Naive thymus-derived CD8-positive, alpha-beta T cell (primary cell): Measurements from ENCODE around the gene F10. TPM values are rescaled to one million over a fixed set of nuclear protein-coding genes. Genes with fewer than 3 reads are reported as not detected.

Experiments used
- ATAC-seq, 2 donors: fragments of 150-1000 bp; cut with Tn5 transposase in 1 of 2; sonication (Bioruptor Pico), chemical (Tn5 transposase) in 1 of 2; 1 replicate in 1 of 2; 2 replicates in 1 of 2; pipeline ENCODE4 v1.10.0; 2021; ENCODE audit warnings: mild to moderate bottlenecking in 2 of 2, moderate library complexity in 2 of 2
- POLR2A ChIA-PET: fragments of 350-600 bp; sonication (Branson Sonifier 250); formaldehyde crosslinking; loops from one replicate; lab custom pipeline; 2021; ENCODE audit warnings: antibody characterized with exemption; lab: Charles Lee
- DNase-seq, 10 donors: peaks; one replicate each; pipeline versions ENCODE4 v3.0.0 to v3.0.0-alpha.2; 2020 to 2022
- H3K27ac Mint-ChIP-seq, 10 donors: one replicate each; pipeline ENCODE4 v1.8.0; 2020 to 2022; ENCODE audit warnings: mild to moderate bottlenecking in 10 of 10, mixed read lengths in 10 of 10, moderate library complexity in 4 of 10, inconsistent platforms in 1 of 10
- H3K27me3 Mint-ChIP-seq, 5 donors: one replicate each; pipeline ENCODE4 v1.8.0; 2021 to 2022; ENCODE audit warnings: mixed read lengths in 5 of 5
- H3K36me3 Mint-ChIP-seq, 3 donors: one replicate each; pipeline ENCODE4 v1.8.0; 2020 to 2022; ENCODE audit warnings: mixed read lengths in 3 of 3, mild to moderate bottlenecking in 2 of 3, inconsistent platforms in 1 of 3
- H3K4me1 Mint-ChIP-seq, 4 donors: one replicate each; pipeline ENCODE4 v1.8.0; 2021 to 2022; ENCODE audit warnings: mixed read lengths in 4 of 4
- H3K4me3 Mint-ChIP-seq, 10 donors: one replicate each; pipeline ENCODE4 v1.8.0; 2020 to 2022; ENCODE audit warnings: mild to moderate bottlenecking in 10 of 10, mixed read lengths in 10 of 10, moderate library complexity in 6 of 10, inconsistent platforms in 1 of 10
- H3K9me3 Mint-ChIP-seq, 9 donors: one replicate each; pipeline ENCODE4 v1.8.0; 2020 to 2022; ENCODE audit warnings: mixed read lengths in 9 of 9, mild to moderate bottlenecking in 3 of 9, inconsistent platforms in 1 of 9, moderate library complexity in 1 of 9
- polyA plus RNA-seq, 3 donors: library from polyadenylated mRNA; unstranded; fragments of 300-500 nt; fragmentation: Illumina TruSeq; gene quantifications; one replicate each; pipeline ENCODE4 v1.2.3, GENCODE V29; 2021
- total RNA-seq, 8 experiments: library from RNA in 2 of 8; stranded (reverse) in 2 of 8; gene quantifications; one replicate each; pipeline ENCODE4 v1.2.3 and lab custom pipeline; 2021 to 2026

Gene F10
- total and polyA plus RNA-seq, 5 experiments from 2014 or later = not detected

- Mint-ChIP-seq H3K4me1 (peaks cover 3 to 21% (median 10%) of the 10 kb centered on the region in 4 donors), H3K27me3 (no peaks in the 10 kb centered on the region), H3K4me3 (no peak overlapping the region), H3K9me3 (peaks cover 0 to 9% (median 0%) of the 10 kb centered on the region in 9 donors), H3K36me3 (peaks cover 9 to 48% (median 20%) of the 10 kb centered on the region in 3 donors), H3K27ac (peak overlapping the region in 2 of 10 donors; percentile 26 to 37)
- no peak for ATAC-seq
- POLR2A ChIA-PET = interaction anchor here (1.3 kb wide), 1 partner anchor 10 kb away, joined by 4 read pairs; no protein-coding TSS in a partner anchor
- DNase-seq = no peak
Measured at GRCh38 chr13:113169277-113170272, 47.0 kb downstream of the F10 start.

- no peak for DNase-seq
- no peak overlapping the region for H3K4me3 Mint-ChIP-seq
- peaks cover 0 to 26% (median 5%) of the 10 kb centered on the region in 4 donors for H3K4me1 Mint-ChIP-seq
- H3K27ac Mint-ChIP-seq = peak overlapping the region in 3 of 10 donors; percentile 38 to 86 (median 72)
- H3K36me3 Mint-ChIP-seq = peaks cover 9 to 55% (median 25%) of the 10 kb centered on the region in 3 donors
- no peaks in the 10 kb centered on the region for H3K27me3 Mint-ChIP-seq
- POLR2A ChIA-PET = no interaction called here
- H3K9me3 Mint-ChIP-seq = peaks cover 0 to 9% (median 0%) of the 10 kb centered on the region in 9 donors
- no peak for ATAC-seq
Measured at GRCh38 chr13:113170511-113170910, 47.9 kb downstream of the F10 start.

GRCh38 chr13:113171250-113172125, 48.9 kb downstream of the F10 start:
- H3K27ac Mint-ChIP-seq = no peak overlapping the region
- DNase-seq (peak in 1 of 10 donors; percentile 59), ATAC-seq (no peak)
- peaks cover 5 to 32% (median 5%) of the 10 kb centered on the region in 4 donors for H3K4me1 Mint-ChIP-seq
- no peaks in the 10 kb centered on the region for H3K27me3 Mint-ChIP-seq
- H3K4me3 Mint-ChIP-seq = no peak overlapping the region
- H3K9me3 Mint-ChIP-seq = peaks cover 0 to 9% (median 0%) of the 10 kb centered on the region in 9 donors
- POLR2A ChIA-PET = no interaction called here
- peaks cover 9 to 61% (median 28%) of the 10 kb centered on the region in 3 donors for H3K36me3 Mint-ChIP-seq

- Mint-ChIP-seq H3K27ac (peak overlapping the region in 1 of 10 donors; percentile 62), H3K27me3 (no peaks in the 10 kb centered on the region), H3K4me1 (peaks cover 5 to 34% (median 6%) of the 10 kb centered on the region in 4 donors), H3K36me3 (peaks cover 9 to 66% (median 26%) of the 10 kb centered on the region in 3 donors), H3K9me3 (peaks cover 0 to 9% (median 0%) of the 10 kb centered on the region in 9 donors), H3K4me3 (no peak overlapping the region)
- ATAC-seq = no peak
- POLR2A ChIA-PET = interaction anchor here (0.5 kb wide), 1 partner anchor 697 kb away, joined by 3 read pairs; no protein-coding TSS in a partner anchor
- DNase-seq = no peak
Measured at GRCh38 chr13:113172419-113172926, 49.9 kb downstream of the F10 start.

GRCh38 chr13:113176280-113176679, 53.7 kb downstream of the F10 start:
- peaks cover 0 to 2% (median 0%) of the 10 kb centered on the region in 9 donors for H3K9me3 Mint-ChIP-seq
- H3K27me3 Mint-ChIP-seq = no peaks in the 10 kb centered on the region
- ATAC-seq = peak in 1 of 2 donors; percentile 38

GRCh38 chr13:113176822-113177221, 54.2 kb downstream of the F10 start:
- Mint-ChIP-seq H3K27ac (peak overlapping the region in 1 of 10 donors; percentile 94), H3K27me3 (no peaks in the 10 kb centered on the region), H3K9me3 (peaks cover 0 to 2% (median 0%) of the 10 kb centered on the region in 9 donors), H3K36me3 (peaks cover 0 to 76% (median 35%) of the 10 kb centered on the region in 3 donors), H3K4me1 (peaks cover 5 to 40% (median 7%) of the 10 kb centered on the region in 4 donors), H3K4me3 (no peak overlapping the region)
- POLR2A ChIA-PET = no interaction called here
- ATAC-seq (no peak), DNase-seq (no peak)

More at GRCh38 chr13:113176280-113176679, 53.7 kb downstream of the F10 start:
- peak in 1 of 10 donors; percentile 35 for DNase-seq
- peaks cover 5 to 40% (median 7%) of the 10 kb centered on the region in 4 donors for H3K4me1 Mint-ChIP-seq
- peak overlapping the region; percentile 56 to 94 (median 87) for H3K27ac Mint-ChIP-seq
- peaks cover 0 to 76% (median 37%) of the 10 kb centered on the region in 3 donors for H3K36me3 Mint-ChIP-seq
- H3K4me3 Mint-ChIP-seq = peak overlapping the region in 4 of 10 donors; percentile 17 to 59 (median 36)
- POLR2A ChIA-PET = no interaction called here

- Mint-ChIP-seq H3K27ac (peak overlapping the region in 3 of 10 donors; percentile 46 to 81 (median 61)), H3K9me3 (peaks cover 0 to 2% (median 0%) of the 10 kb centered on the region in 9 donors)
Measured at GRCh38 chr13:113178070-113178895, 55.7 kb downstream of the F10 start.

GRCh38 chr13:113178896-113179167, 56.2 kb downstream of the F10 start:
- no peak for ATAC-seq

More at GRCh38 chr13:113178070-113178895, 55.7 kb downstream of the F10 start:
- peaks cover 4 to 46% (median 6%) of the 10 kb centered on the region in 4 donors for H3K4me1 Mint-ChIP-seq
- no peaks in the 10 kb centered on the region for H3K27me3 Mint-ChIP-seq
- H3K4me3 Mint-ChIP-seq = no peak overlapping the region
- ATAC-seq = no peak
- no peak for DNase-seq
- H3K36me3 Mint-ChIP-seq = peaks cover 0 to 75% (median 36%) of the 10 kb centered on the region in 3 donors
- POLR2A ChIA-PET = no interaction called here

GRCh38 chr13:113179374-113180230, 57.0 kb downstream of the F10 start:
- H3K27me3 Mint-ChIP-seq = no peaks in the 10 kb centered on the region
- peaks cover 0 to 2% (median 0%) of the 10 kb centered on the region in 9 donors for H3K9me3 Mint-ChIP-seq
- ATAC-seq = no peak
- peaks cover 0 to 81% (median 41%) of the 10 kb centered on the region in 3 donors for H3K36me3 Mint-ChIP-seq
- H3K4me1 Mint-ChIP-seq = peaks cover 7 to 51% (median 8%) of the 10 kb centered on the region in 4 donors
- POLR2A ChIA-PET = interaction anchor here (1.9 kb wide), 1 partner anchor 30 kb away, joined by 6 read pairs; the partner anchor contains the start of genes CUL4A and PCID2
- H3K27ac Mint-ChIP-seq = peak overlapping the region in 8 of 10 donors; percentile 12 to 91 (median 78)
- DNase-seq = peak in 1 of 10 donors; percentile 23
- peak overlapping the region in 2 of 10 donors; percentile 48 to 52 for H3K4me3 Mint-ChIP-seq

More at GRCh38 chr13:113178896-113179167, 56.2 kb downstream of the F10 start:
- no peak for DNase-seq
- peaks cover 0 to 81% (median 41%) of the 10 kb centered on the region in 3 donors for H3K36me3 Mint-ChIP-seq
- POLR2A ChIA-PET = no interaction called here
- peaks cover 0 to 2% (median 0%) of the 10 kb centered on the region in 9 donors for H3K9me3 Mint-ChIP-seq
- H3K27me3 Mint-ChIP-seq = no peaks in the 10 kb centered on the region
- H3K27ac Mint-ChIP-seq = peak overlapping the region in 1 of 10 donors; percentile 46
- H3K4me3 Mint-ChIP-seq = no peak overlapping the region
- peaks cover 7 to 50% (median 8%) of the 10 kb centered on the region in 4 donors for H3K4me1 Mint-ChIP-seq

GRCh38 chr13:113182046-113182445, 59.4 kb downstream of the F10 start:
- Mint-ChIP-seq H3K27ac (peak overlapping the region in 2 of 10 donors; percentile 38 to 84), H3K4me1 (peaks cover 7 to 57% (median 18%) of the 10 kb centered on the region in 4 donors), H3K27me3 (no peaks in the 10 kb centered on the region), H3K36me3 (peaks cover 0 to 76% (median 31%) of the 10 kb centered on the region in 3 donors), H3K4me3 (no peak overlapping the region), H3K9me3 (peaks cover 0 to 2% (median 0%) of the 10 kb centered on the region in 9 donors)
- DNase-seq = no peak
- POLR2A ChIA-PET = interaction anchor here (0.6 to 1.5 kb wide), 2 partner anchors 27 to 58 kb away, joined by 3 to 4 read pairs; partner anchors contain the start of gene CUL4A
- ATAC-seq = no peak
